Keratinocyte (primary cell): Measurements from ENCODE around the gene DEPDC7. TPM values are rescaled to one million over a fixed set of nuclear protein-coding genes. Genes with fewer than 3 reads are reported as not detected.

Source experiments
- DNase-seq: peaks from one replicate; pipeline ENCODE4 v3.0.0-alpha.2; 2011; ENCODE audit warnings: low read depth, missing footprints, low spot score
- FAIRE-seq: peaks from 2 replicates; lab custom pipeline; 2011; peaks lifted over from hg19 to GRCh38; lab: Jason Lieb, UNC
- H2AFZ ChIP-seq: 2 replicates; pipeline ENCODE4 v1.6.0; 2012; ENCODE audit warnings: low read length, control low read depth, inconsistent platforms; ENCODE audit not compliant: control insufficient read depth
- H3K27ac ChIP-seq: 2 replicates; pipeline ENCODE4 v1.5.1; 2011; ENCODE audit warnings: low read length; ENCODE audit not compliant: control insufficient read depth, insufficient read depth
- H3K27me3 ChIP-seq: 3 replicates; pipeline ENCODE4 v1.6.0; 2011; ENCODE audit warnings: low read length; ENCODE audit not compliant: control insufficient read depth, insufficient read depth; ENCODE audit errors: extremely low read depth
- H3K36me3 ChIP-seq, 2 experiments: 2 replicates in 1 of 2; 3 replicates in 1 of 2; pipeline ENCODE4 v1.5.1; 2011; ENCODE audit warnings: low read length in 2 of 2, mild to moderate bottlenecking in 1 of 2; ENCODE audit not compliant: control insufficient read depth in 2 of 2, insufficient read depth in 2 of 2; ENCODE audit errors: extremely low read depth in 1 of 2
- H3K4me1 ChIP-seq: 3 replicates; pipeline ENCODE4 v1.5.1; 2011; ENCODE audit warnings: low read length; ENCODE audit not compliant: control insufficient read depth, insufficient read depth; ENCODE audit errors: extremely low read depth
- H3K4me2 ChIP-seq: 3 replicates; pipeline ENCODE4 v1.6.0; 2011; ENCODE audit warnings: low read depth, low read length; ENCODE audit not compliant: control insufficient read depth, insufficient read depth; ENCODE audit errors: extremely low read depth
- H3K4me3 ChIP-seq, 3 experiments: fragments of 200-600 bp in 1 of 3; sonication (generic) in 1 of 3; 2 replicates in 2 of 3; 3 replicates in 1 of 3; pipeline ENCODE4 v1.5.1; 2011 to 2016; ENCODE audit warnings: low read length in 3 of 3, mild to moderate bottlenecking in 3 of 3, control low read depth in 2 of 3, inconsistent platforms in 1 of 3, low read depth in 1 of 3, mixed read lengths in 1 of 3, mixed run types in 1 of 3, moderate library complexity in 1 of 3; ENCODE audit not compliant: control insufficient read depth in 2 of 3, insufficient read depth in 2 of 3; ENCODE audit errors: extremely low read depth in 1 of 3
- H3K79me2 ChIP-seq: 2 replicates; pipeline ENCODE4 v1.6.0; 2012; ENCODE audit warnings: low read length; ENCODE audit not compliant: control insufficient read depth, insufficient read depth
- H3K9ac ChIP-seq: 3 replicates; pipeline ENCODE4 v1.6.0; 2011; ENCODE audit warnings: low read length; ENCODE audit not compliant: control insufficient read depth, insufficient read depth; ENCODE audit errors: extremely low read depth
- H3K9me1 ChIP-seq: 3 replicates; pipeline ENCODE4 v1.6.0; 2011; ENCODE audit warnings: low read length; ENCODE audit not compliant: control insufficient read depth, insufficient read depth; ENCODE audit errors: extremely low read depth
- H3K9me3 ChIP-seq: 2 replicates; pipeline ENCODE4 v1.5.1; 2012; ENCODE audit warnings: low read depth, low read length; ENCODE audit not compliant: control insufficient read depth
- H4K20me1 ChIP-seq: 3 replicates; pipeline ENCODE4 v1.6.0; 2011; ENCODE audit warnings: low read length; ENCODE audit not compliant: control insufficient read depth, insufficient read depth; ENCODE audit errors: extremely low read depth
- EZH2 ChIP-seq: IDR thresholded peaks from one replicate; pipeline ENCODE4 v1.6.1; 2012; ENCODE audit warnings: inconsistent platforms, mild to moderate bottlenecking, low read length, moderate library complexity
- dilution Hi-C: fragments of 300-500 bp; cut with MboI; formaldehyde crosslinking; loops from one replicate; pipeline ENCODE4 v1.7.0; 2020; ENCODE audit warnings: low sequenced_read_pairs; ENCODE audit not compliant: extremely low pct_ligation_motif_present
- polyA plus RNA-seq, 5 experiments: library from polyadenylated mRNA; depleted of rRNA in 3 of 5; stranded (reverse) in 3 of 5; stranded (forward) in 1 of 5; unstranded in 1 of 5; fragments of >200 nt; gene quantifications; 1 replicate in 1 of 5; 2 replicates in 3 of 5; 3 replicates in 1 of 5; pipeline versions ENCODE4 v1.2.1 to v1.2.3, GENCODE V29; 2011 to 2012; ENCODE audit warnings: missing spikeins in 2 of 5, low read depth in 1 of 5, low replicate concordance in 1 of 5
- TF ChIP-seq, protein P1 (sequence below), 3 experiments: IDR thresholded peaks in 1 of 3; conservative IDR thresholded peaks in 1 of 3; optimal IDR thresholded peaks in 1 of 3; 2 replicates in 2 of 3; 3 replicates in 1 of 3; pipeline versions ENCODE3 to v1.5.1; 2011; ENCODE audit warnings: low read length in 3 of 3, mild to moderate bottlenecking in 3 of 3, moderate library complexity in 2 of 3, control low read depth in 1 of 3, inconsistent platforms in 1 of 3; ENCODE audit not compliant: insufficient read depth in 2 of 3; ENCODE audit errors: extremely low read depth in 1 of 3

DEPDC7 gene
- polyA plus RNA-seq, 1 donor (not counting 4 experiments of a cell fraction or from before 2014, with no cell fraction given), result 29.8 TPM

- TF ChIP-seq, protein P1, sequence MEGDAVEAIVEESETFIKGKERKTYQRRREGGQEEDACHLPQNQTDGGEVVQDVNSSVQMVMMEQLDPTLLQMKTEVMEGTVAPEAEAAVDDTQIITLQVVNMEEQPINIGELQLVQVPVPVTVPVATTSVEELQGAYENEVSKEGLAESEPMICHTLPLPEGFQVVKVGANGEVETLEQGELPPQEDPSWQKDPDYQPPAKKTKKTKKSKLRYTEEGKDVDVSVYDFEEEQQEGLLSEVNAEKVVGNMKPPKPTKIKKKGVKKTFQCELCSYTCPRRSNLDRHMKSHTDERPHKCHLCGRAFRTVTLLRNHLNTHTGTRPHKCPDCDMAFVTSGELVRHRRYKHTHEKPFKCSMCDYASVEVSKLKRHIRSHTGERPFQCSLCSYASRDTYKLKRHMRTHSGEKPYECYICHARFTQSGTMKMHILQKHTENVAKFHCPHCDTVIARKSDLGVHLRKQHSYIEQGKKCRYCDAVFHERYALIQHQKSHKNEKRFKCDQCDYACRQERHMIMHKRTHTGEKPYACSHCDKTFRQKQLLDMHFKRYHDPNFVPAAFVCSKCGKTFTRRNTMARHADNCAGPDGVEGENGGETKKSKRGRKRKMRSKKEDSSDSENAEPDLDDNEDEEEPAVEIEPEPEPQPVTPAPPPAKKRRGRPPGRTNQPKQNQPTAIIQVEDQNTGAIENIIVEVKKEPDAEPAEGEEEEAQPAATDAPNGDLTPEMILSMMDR (optimal IDR thresholded peaks at IDR 0.05 in 1 of 3, IDR thresholded peaks at IDR 0.05 in 1 of 3, conservative IDR thresholded peaks at IDR 0.05 in 1 of 3; ENCODE audit: extremely low read depth in 1 of 3, insufficient read depth in 2 of 3, low read length in 3 of 3), result no peak
- no peak for TF ChIP-seq EZH2
Observed at GRCh38 chr11:33033493-33033892, 17.8 kb downstream of the DEPDC7 start.

GRCh38 chr11:33035011-33035410 lies 19.3 kb downstream of the DEPDC7 start:
- TF ChIP-seq, protein P1 (optimal IDR thresholded peaks at IDR 0.05 in 1 of 3, IDR thresholded peaks at IDR 0.05 in 1 of 3, conservative IDR thresholded peaks at IDR 0.05 in 1 of 3; ENCODE audit: extremely low read depth in 1 of 3, insufficient read depth in 2 of 3, low read length in 3 of 3), result no peak
- no peak for TF ChIP-seq EZH2
- Histone ChIP-seq H3K79me2 (peaks cover 1% of the 10 kb centered on the region), H3K27ac (no peak overlapping the region)

More at GRCh38 chr11:33033493-33033892, 17.8 kb downstream of the DEPDC7 start:
- H3K27me3 ChIP-seq, result no peaks in the 10 kb centered on the region
- H3K36me3 ChIP-seq, result peaks cover 0 to 12% of the 10 kb centered on the region in 2 experiments
- no peak overlapping the region for H3K27ac ChIP-seq
- H2AFZ ChIP-seq, result no peak overlapping the region
- dilution Hi-C loops, result no loop called here
- no peak overlapping the region for H3K9ac ChIP-seq
- FAIRE-seq (no peak), DNase-seq (no peak)
- H3K9me3 ChIP-seq, result no peaks in the 10 kb centered on the region
- H3K4me3 ChIP-seq, result no peak overlapping the region
- no peaks in the 10 kb centered on the region for H3K4me1 ChIP-seq
- H3K4me2 ChIP-seq, result no peak overlapping the region
- H3K9me1 ChIP-seq, result no peaks in the 10 kb centered on the region
- H4K20me1 ChIP-seq, result no peaks in the 10 kb centered on the region
- H3K79me2 ChIP-seq, result no peaks in the 10 kb centered on the region

More at GRCh38 chr11:33035011-33035410, 19.3 kb downstream of the DEPDC7 start:
- Histone ChIP-seq H3K9ac (no peak overlapping the region), H3K9me1 (no peaks in the 10 kb centered on the region), H3K4me3 (no peak overlapping the region), H3K4me1 (no peaks in the 10 kb centered on the region), H3K36me3 (peaks cover 0 to 11% of the 10 kb centered on the region in 2 experiments), H2AFZ (no peak overlapping the region), H3K4me2 (no peak overlapping the region), H3K9me3 (no peaks in the 10 kb centered on the region), H4K20me1 (no peaks in the 10 kb centered on the region), H3K27me3 (no peaks in the 10 kb centered on the region)
- FAIRE-seq (no peak), DNase-seq (no peak)
- dilution Hi-C loops, result no loop called here
